ENCODE measurements around the gene LIN52.

The LIN52 gene

GRCh38 chr14:74195623-74196022, 110.9 kb downstream of the LIN52 start:
- no peak for FAIRE-seq

- no peak for FAIRE-seq
Observed at GRCh38 chr14:74198441-74199234, 113.9 kb downstream of the LIN52 start.

- FAIRE-seq: no peak
Observed at GRCh38 chr14:74202113-74202512, 117.4 kb downstream of the LIN52 start.

- FAIRE-seq: no peak
Observed at GRCh38 chr14:74203639-74204038, 118.9 kb downstream of the LIN52 start.

- FAIRE-seq: no peak
Observed at GRCh38 chr14:74204491-74204890, 119.7 kb downstream of the LIN52 start.

- no peak for FAIRE-seq
Observed at GRCh38 chr14:74205882-74206281, 121.1 kb downstream of the LIN52 start.

GRCh38 chr14:74207943-74208342, 123.2 kb downstream of the LIN52 start:
- no peak for FAIRE-seq

- no peak for FAIRE-seq
Observed at GRCh38 chr14:74208642-74209041, 123.9 kb downstream of the LIN52 start.

- FAIRE-seq: no peak
Observed at GRCh38 chr14:74211945-74212580, 127.3 kb downstream of the LIN52 start.

GRCh38 chr14:74213907-74214803, 129.4 kb downstream of the LIN52 start:
- no peak for FAIRE-seq

GRCh38 chr14:74216671-74217070, 131.9 kb downstream of the LIN52 start:
- FAIRE-seq: no peak

GRCh38 chr14:74217672-74218448, 133.1 kb downstream of the LIN52 start:
- FAIRE-seq: no peak

GRCh38 chr14:74218462-74218861, 133.7 kb downstream of the LIN52 start:
- FAIRE-seq: no peak

GRCh38 chr14:74219277-74220205, 134.8 kb downstream of the LIN52 start:
- no peak for FAIRE-seq

GRCh38 chr14:74220991-74221390, 136.2 kb downstream of the LIN52 start:
- FAIRE-seq: no peak

GRCh38 chr14:74221741-74222140, 137.0 kb downstream of the LIN52 start:
- FAIRE-seq: no peak

- no peak for FAIRE-seq
Observed at GRCh38 chr14:74223016-74223415, 138.3 kb downstream of the LIN52 start.

GRCh38 chr14:74231784-74232183, 147.0 kb downstream of the LIN52 start:
- no peak for FAIRE-seq

- FAIRE-seq: no peak
Observed at GRCh38 chr14:74235017-74235416, 150.3 kb downstream of the LIN52 start.

- FAIRE-seq: no peak
Observed at GRCh38 chr14:74237441-74237840, 152.7 kb downstream of the LIN52 start.
